Measurements from ENCODE around the gene CLDN14.

CLDN14 gene

DNA sequence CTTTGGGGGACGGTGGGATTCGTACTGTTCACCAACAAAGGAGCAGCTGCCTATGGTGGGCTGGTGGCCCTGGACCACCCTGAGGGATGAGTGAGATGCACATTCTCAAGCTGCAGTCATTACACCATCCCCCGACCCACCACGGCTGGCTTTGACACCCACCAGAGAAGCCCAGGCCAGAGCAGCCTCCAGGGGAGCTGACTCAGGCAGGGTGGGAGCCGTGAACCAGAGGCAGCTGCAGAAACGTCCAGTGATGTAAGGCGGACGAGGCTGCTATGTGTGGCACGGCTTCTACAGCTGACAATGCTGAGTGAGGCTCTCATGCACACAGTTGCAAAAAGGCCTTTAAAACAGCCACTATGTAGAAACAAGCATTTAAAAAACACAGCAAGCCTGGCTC lies 54.6 kb downstream of the CLDN14 start:
- TF ChIP-seq, protein P1, sequence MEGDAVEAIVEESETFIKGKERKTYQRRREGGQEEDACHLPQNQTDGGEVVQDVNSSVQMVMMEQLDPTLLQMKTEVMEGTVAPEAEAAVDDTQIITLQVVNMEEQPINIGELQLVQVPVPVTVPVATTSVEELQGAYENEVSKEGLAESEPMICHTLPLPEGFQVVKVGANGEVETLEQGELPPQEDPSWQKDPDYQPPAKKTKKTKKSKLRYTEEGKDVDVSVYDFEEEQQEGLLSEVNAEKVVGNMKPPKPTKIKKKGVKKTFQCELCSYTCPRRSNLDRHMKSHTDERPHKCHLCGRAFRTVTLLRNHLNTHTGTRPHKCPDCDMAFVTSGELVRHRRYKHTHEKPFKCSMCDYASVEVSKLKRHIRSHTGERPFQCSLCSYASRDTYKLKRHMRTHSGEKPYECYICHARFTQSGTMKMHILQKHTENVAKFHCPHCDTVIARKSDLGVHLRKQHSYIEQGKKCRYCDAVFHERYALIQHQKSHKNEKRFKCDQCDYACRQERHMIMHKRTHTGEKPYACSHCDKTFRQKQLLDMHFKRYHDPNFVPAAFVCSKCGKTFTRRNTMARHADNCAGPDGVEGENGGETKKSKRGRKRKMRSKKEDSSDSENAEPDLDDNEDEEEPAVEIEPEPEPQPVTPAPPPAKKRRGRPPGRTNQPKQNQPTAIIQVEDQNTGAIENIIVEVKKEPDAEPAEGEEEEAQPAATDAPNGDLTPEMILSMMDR (conservative IDR thresholded peaks at IDR 0.05; ENCODE audit: control insufficient read depth, insufficient read depth, low read depth, low read length) = no peak
- peak; percentile 62 for DNase-seq (ENCODE audit: low read depth)
- H3K4me3 ChIP-seq (ENCODE audit: control insufficient read depth, low read depth, low read length) = no peak overlapping the region

DNA sequence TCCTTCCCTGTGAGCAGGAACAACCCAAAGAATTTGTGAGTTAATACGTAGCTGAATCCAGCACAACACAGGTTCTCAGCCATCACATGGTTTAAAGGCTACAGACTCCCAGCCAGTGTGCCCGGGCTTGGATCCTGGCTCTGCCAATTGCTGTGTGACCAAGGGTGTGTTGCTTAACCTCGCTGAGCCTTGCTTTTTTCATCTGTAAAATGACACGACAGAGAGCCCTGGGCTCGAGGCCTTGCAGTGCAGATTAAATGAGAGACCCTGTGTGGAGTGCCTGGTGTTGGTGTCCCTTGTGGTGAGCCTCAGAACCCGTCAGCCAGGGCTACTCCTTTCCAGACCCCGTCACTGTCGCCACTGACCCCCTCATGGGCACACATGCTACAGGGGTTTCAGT lies 55.3 kb downstream of the CLDN14 start:
- TF ChIP-seq, protein P1 (conservative IDR thresholded peaks at IDR 0.05; ENCODE audit: control insufficient read depth, insufficient read depth, low read depth, low read length) = no peak
- H3K4me3 ChIP-seq (ENCODE audit: control insufficient read depth, low read depth, low read length) = no peak overlapping the region
- no peak for DNase-seq (ENCODE audit: low read depth)

DNA sequence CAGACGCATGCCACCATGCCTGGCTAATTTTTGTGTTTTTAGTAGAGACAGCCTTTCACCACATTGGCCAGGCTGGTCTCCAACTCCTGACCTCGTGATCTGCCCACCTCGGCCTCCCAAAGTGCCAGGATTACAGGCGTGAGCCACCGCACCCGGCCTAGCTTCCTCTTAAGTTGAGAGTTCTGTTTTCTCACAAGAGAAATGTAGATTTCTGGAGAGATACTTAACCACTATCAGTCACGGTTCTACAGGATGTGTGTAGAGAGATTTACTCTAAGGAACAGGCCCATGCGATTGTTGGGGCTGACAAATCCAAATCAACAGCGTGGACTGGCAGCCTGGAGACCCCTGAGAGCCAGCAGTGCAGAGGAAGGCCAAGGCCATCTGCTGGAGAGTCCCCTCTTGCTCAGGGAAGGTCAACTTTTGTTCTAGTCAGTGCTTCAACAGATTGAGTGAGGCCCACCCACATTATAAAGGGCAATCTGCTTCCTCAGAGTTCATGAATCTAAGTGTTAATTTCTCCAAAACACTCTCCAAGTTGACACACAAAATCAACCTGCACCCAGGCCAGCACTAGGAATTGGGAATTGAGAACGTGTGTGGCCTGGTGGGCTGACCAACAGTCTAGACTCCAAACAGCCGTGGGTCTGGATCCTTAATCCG lies 56.0 kb downstream of the CLDN14 start:
- TF ChIP-seq, protein P1 (conservative IDR thresholded peaks at IDR 0.05; ENCODE audit: control insufficient read depth, insufficient read depth, low read depth, low read length) = no peak
- H3K4me3 ChIP-seq (ENCODE audit: control insufficient read depth, low read depth, low read length) = no peak overlapping the region
- DNase-seq (ENCODE audit: low read depth) = no peak

DNA sequence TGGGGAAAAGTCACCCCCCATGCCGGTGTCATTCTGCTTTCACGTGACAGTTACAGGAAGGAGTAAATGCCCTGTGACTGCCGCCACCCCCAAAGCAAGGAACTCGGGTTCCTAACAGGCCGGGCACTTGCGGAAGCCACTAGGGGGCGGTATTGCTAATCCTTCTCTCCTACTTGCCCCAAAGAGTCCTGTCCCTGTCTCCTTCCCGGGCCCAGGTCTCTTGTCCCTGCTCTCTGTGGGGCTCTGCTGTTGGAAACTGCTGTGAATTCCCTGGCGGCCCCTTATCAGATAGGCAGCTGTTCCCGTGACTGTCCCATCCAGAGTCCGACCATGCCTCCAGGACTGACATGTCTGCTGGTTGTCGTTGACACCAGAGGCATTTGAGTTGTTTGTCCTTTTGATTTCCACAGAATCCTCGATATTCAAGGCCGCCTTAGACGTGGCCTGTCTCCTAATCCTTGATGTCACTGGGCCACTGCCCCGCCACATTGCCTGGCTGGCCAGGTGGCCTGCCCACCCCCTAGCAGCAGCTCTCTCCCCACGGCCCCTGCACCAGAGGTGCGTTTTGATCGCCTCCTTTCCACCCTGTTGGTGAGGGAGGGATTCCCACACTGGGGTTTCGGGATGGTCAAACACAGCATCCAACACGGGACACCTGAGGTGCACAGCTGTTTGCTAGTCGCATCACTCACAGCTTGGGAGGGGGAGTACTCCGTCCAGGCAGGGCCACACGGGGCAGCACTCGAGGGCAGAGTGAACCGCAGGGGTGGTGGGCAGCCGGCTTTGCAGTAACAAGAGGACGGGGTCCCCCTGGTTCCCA lies 57.4 kb downstream of the CLDN14 start:
- TF ChIP-seq, protein P1 (conservative IDR thresholded peaks at IDR 0.05; ENCODE audit: control insufficient read depth, insufficient read depth, low read depth, low read length) = peak; percentile 75
- H3K4me3 ChIP-seq (ENCODE audit: control insufficient read depth, low read depth, low read length) = no peak overlapping the region
- DNase-seq (ENCODE audit: low read depth) = peak; percentile 65

DNA sequence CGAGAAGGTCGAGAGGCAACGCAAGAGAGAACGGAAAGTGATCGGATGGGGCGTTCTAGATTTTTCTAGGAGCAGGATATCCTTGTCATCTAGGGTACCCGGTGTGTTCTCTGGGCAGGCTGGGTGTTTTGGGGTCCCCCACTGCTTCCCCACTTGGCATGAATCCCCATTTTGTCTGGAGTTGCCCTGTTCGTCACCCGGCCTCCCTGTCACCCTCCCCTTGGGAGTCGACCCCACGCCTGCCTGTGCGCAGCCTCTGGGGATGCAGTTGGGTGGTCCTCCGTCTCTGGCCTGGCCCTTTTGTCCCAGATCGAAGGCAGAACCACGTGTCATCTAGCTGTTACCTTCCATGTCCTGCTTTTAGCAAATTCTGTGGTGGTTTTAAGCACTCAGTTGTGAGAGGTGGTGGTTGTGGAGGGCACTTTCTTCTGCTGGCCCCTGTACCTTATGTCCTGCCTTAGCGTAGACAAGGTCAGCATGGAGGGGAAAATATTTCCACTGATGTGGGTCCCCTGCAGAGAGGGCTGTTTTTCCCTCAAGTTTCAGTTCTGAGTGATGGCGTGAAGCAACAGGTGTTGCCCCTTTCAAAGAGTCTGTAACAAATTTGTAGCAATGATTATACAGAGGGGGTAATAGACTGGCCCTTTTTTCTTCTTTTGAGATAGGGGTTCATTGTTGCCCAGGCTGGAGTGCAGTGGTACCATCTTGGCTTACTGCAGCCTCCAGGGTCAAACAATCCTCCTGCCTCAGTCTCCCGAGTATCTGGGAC lies 59.2 kb downstream of the CLDN14 start:
- TF ChIP-seq, protein P1 (conservative IDR thresholded peaks at IDR 0.05; ENCODE audit: control insufficient read depth, insufficient read depth, low read depth, low read length) = no peak
- no peak for DNase-seq (ENCODE audit: low read depth)
- no peak overlapping the region for H3K4me3 ChIP-seq (ENCODE audit: control insufficient read depth, low read depth, low read length)

DNA sequence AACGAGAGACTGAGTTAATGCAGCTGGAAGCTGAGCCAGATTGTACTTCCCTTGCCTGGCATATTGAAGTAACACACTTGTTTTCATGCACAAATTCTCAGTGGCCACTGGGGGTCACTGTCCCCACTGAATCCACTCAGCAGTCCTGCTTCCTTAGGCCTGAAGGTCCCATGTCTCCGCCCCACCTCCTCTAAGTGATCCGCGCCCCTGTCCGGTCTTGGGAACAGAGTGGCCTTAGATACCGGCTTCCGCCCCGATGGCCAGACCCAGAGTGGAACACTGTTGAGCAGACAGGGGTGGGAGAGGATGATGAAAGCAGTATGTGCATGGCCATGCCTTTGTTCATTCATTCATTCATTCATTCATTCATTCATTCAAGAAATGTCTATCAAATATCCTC lies 59.9 kb downstream of the CLDN14 start:
- TF ChIP-seq, protein P1 (conservative IDR thresholded peaks at IDR 0.05; ENCODE audit: control insufficient read depth, insufficient read depth, low read depth, low read length) = peak; percentile 85
- H3K4me3 ChIP-seq (ENCODE audit: control insufficient read depth, low read depth, low read length) = no peak overlapping the region
- DNase-seq (ENCODE audit: low read depth) = peak; percentile 92

Measured in fibroblast of mammary gland (primary cell).